ENCODE measurements around the gene C1orf35. TPM values are rescaled to one million over a fixed set of nuclear protein-coding genes. Genes with fewer than 3 reads are reported as not detected.

Gene C1orf35
- total RNA-seq, 1 experiment from 2014 or later: 31.0 TPM

DNA sequence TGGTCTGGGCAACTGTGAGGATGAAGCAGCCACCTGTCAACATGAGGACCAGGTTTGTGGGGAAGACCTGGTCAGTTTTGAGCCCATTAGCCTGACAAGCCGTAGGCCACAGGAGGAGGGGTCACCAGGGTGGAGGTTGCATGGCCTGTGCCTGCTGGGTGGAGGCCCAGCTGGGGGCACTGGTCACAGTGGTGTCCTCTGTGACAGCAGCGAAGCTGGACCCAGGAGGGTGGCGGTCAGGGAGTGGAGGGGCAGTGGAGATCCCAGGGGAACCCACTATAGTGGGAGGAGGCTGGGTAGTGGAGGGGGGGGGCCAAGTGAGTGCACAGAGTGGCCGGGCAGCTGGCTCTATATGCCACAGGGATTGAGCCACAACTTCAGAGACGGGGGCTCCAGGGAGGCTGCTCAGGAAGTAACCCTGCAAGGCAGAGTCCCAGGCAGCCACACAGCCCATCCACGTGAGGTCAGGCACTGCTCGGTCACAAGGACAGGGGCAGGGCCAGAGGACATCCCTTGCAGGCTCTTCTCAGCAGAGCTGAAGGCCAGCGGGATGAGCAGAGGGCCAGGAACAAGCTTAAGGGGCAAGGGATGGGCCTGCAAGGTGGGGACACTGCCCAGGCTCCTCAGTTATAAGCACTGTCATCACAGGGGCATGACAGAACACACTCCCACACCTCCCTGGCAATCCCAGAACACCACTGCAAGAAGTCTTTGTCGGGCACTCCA is 2.3 kb upstream of the C1orf35 start:
- no peak overlapping the region for H4K8ac ChIP-seq (replicated peaks; ENCODE audit: insufficient read length, low read depth, low read length)
- H2BK120ac ChIP-seq (ENCODE audit: low read depth, low read length, poor library complexity, severe bottlenecking): no peak overlapping the region
- no peaks in the 10 kb centered on the region for H3K9me3 ChIP-seq (ENCODE audit: control insufficient read depth, low read depth, low read length)
- no peak overlapping the region for H2BK12ac ChIP-seq (ENCODE audit: insufficient read length, low read depth, low read length)
- no peak overlapping the region for H3K4me2 ChIP-seq (ENCODE audit: insufficient read depth, insufficient read length, low read length)
- Mint-ChIP-seq H3K4me1 (peaks cover 25 to 26% of the 10 kb centered on the region in 2 experiments), H3K27ac (no peak overlapping the region), H3K4me3 (no peak overlapping the region), H3K36me3 (ENCODE audit: insufficient read depth in 1 of 3, low read depth in 3 of 3) (peaks cover 18 to 31% (median 27%) of the 10 kb centered on the region in 3 experiments; a peak in 6 of 7 replicates), H3K9me3 (no peaks in the 10 kb centered on the region), H3K27me3 (ENCODE audit: low read depth) (peaks cover 10% of the 10 kb centered on the region)
- TF ChIP-seq, protein P1, sequence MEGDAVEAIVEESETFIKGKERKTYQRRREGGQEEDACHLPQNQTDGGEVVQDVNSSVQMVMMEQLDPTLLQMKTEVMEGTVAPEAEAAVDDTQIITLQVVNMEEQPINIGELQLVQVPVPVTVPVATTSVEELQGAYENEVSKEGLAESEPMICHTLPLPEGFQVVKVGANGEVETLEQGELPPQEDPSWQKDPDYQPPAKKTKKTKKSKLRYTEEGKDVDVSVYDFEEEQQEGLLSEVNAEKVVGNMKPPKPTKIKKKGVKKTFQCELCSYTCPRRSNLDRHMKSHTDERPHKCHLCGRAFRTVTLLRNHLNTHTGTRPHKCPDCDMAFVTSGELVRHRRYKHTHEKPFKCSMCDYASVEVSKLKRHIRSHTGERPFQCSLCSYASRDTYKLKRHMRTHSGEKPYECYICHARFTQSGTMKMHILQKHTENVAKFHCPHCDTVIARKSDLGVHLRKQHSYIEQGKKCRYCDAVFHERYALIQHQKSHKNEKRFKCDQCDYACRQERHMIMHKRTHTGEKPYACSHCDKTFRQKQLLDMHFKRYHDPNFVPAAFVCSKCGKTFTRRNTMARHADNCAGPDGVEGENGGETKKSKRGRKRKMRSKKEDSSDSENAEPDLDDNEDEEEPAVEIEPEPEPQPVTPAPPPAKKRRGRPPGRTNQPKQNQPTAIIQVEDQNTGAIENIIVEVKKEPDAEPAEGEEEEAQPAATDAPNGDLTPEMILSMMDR (conservative IDR thresholded peaks at IDR 0.05): no peak
- H3T11ph ChIP-seq (ENCODE audit: low read length): no peak overlapping the region
- no peaks in the 10 kb centered on the region for H3K79me2 ChIP-seq (ENCODE audit: insufficient read depth, low read length)
- H2AK5ac ChIP-seq (ENCODE audit: insufficient read length, low read length): no peak overlapping the region
- no peak overlapping the region for H4K91ac ChIP-seq (ENCODE audit: insufficient read length, low read depth, low read length)
- no peak overlapping the region for H3K27ac ChIP-seq (ENCODE audit: insufficient read length, low read depth, low read length)
- H2BK15ac ChIP-seq (ENCODE audit: low read depth, low read length): no peak overlapping the region
- H4K5ac ChIP-seq (ENCODE audit: insufficient read length, low read depth, low read length): no peak overlapping the region
- no peak overlapping the region for H2AFZ ChIP-seq (ENCODE audit: low read length)
- DNase-seq: no peak
- H3K56ac ChIP-seq (ENCODE audit: insufficient read length, low read depth, low read length): no peak overlapping the region
- no peak overlapping the region for H3K23ac ChIP-seq (ENCODE audit: insufficient read length, low read depth, low read length)
- no peak overlapping the region for H3K18ac ChIP-seq (ENCODE audit: insufficient read length, low read depth, low read length)
- H2BK5ac ChIP-seq (ENCODE audit: insufficient read length, low read length): no peak overlapping the region
- H3K27me3 ChIP-seq (ENCODE audit: insufficient read depth, low read length): no peaks in the 10 kb centered on the region
- no peaks in the 10 kb centered on the region for H4K20me1 ChIP-seq (ENCODE audit: control insufficient read depth, insufficient read depth, insufficient read length)
- H3K4ac ChIP-seq (ENCODE audit: low read depth, low read length): no peak overlapping the region
- H3K23me2 ChIP-seq (ENCODE audit: insufficient read length, low read depth, low read length, poor library complexity, severe bottlenecking): peaks cover 14% of the 10 kb centered on the region
- no peak overlapping the region for H3K14ac ChIP-seq (ENCODE audit: insufficient read depth, low read length)
- no peak overlapping the region for H3K9ac ChIP-seq (ENCODE audit: extremely low read depth, insufficient read length, low read length)
- H3K4me1 ChIP-seq (ENCODE audit: insufficient read depth, low read length): no peaks in the 10 kb centered on the region
- no CpG with 5 or more reads among the region's 9 CpGs for WGBS (ENCODE audit: extremely low coverage, insufficient read length, low lambda C conversion rate)
- H3K79me1 ChIP-seq (ENCODE audit: insufficient read depth, low read depth, low read length, poor library complexity, severe bottlenecking): peaks cover 3% of the 10 kb centered on the region
- H2BK20ac ChIP-seq (ENCODE audit: low read depth, low read length, poor library complexity, severe bottlenecking): no peak overlapping the region
